Tibial artery (tissue), 4 donors: ENCODE data around the gene CARD9.

Experiments
- DNase-seq, 2 donors: peaks; one replicate each; pipeline ENCODE4 v3.0.0-alpha.2; 2019
- H3K27ac ChIP-seq, 2 donors: fragments of 200-600 bp; sonication (generic) in 1 of 2; 1 replicate in 1 of 2; 2 replicates in 1 of 2; pipeline ENCODE4 v1.5.1; 2018 to 2019; ENCODE audit warnings: mild to moderate bottlenecking in 1 of 2
- H3K27me3 ChIP-seq, 2 donors: fragments of 200-600 bp; sonication (generic) in 1 of 2; one replicate each; pipeline versions ENCODE4 v1.5.1 to v1.6.0; 2016 to 2019
- H3K36me3 ChIP-seq, 3 donors: fragments of 200-600 bp; sonication (generic) in 2 of 3; one replicate each; pipeline ENCODE4 v1.5.1; 2016 to 2019; ENCODE audit warnings: mild to moderate bottlenecking in 2 of 3
- H3K4me1 ChIP-seq, 4 donors: fragments of 200-600 bp; sonication (generic) in 2 of 4; 1 replicate in 3 of 4; 2 replicates in 1 of 4; pipeline ENCODE4 v1.5.1; 2016 to 2019
- H3K4me3 ChIP-seq, 2 donors: fragments of 200-600 bp; sonication (generic) in 1 of 2; 1 replicate in 1 of 2; 2 replicates in 1 of 2; pipeline ENCODE4 v1.5.1; 2018 to 2019; ENCODE audit warnings: mild to moderate bottlenecking in 2 of 2
- H3K9me3 ChIP-seq, 3 donors: fragments of 200-600 bp; sonication (generic) in 1 of 3; one replicate each; pipeline ENCODE4 v1.5.1; 2016 to 2019
- intact Hi-C: fragments of 100-400 bp; cut with DNase I; formaldehyde crosslinking; loops from one replicate; pipeline ENCODE4 v1.15.0; 2023; ENCODE audit warnings: low total_unique reads
- TF ChIP-seq, protein P1 (sequence below), 2 experiments: fragments of 200-600 bp in 1 of 2; fragments of 450-650 bp in 1 of 2; IDR thresholded peaks; one replicate each; pipeline ENCODE4 v1.5.1; 2017 to 2019; ENCODE audit warnings: antibody characterized with exemption in 2 of 2, mild to moderate bottlenecking in 1 of 2, moderate library complexity in 1 of 2

The CARD9 gene

DNA sequence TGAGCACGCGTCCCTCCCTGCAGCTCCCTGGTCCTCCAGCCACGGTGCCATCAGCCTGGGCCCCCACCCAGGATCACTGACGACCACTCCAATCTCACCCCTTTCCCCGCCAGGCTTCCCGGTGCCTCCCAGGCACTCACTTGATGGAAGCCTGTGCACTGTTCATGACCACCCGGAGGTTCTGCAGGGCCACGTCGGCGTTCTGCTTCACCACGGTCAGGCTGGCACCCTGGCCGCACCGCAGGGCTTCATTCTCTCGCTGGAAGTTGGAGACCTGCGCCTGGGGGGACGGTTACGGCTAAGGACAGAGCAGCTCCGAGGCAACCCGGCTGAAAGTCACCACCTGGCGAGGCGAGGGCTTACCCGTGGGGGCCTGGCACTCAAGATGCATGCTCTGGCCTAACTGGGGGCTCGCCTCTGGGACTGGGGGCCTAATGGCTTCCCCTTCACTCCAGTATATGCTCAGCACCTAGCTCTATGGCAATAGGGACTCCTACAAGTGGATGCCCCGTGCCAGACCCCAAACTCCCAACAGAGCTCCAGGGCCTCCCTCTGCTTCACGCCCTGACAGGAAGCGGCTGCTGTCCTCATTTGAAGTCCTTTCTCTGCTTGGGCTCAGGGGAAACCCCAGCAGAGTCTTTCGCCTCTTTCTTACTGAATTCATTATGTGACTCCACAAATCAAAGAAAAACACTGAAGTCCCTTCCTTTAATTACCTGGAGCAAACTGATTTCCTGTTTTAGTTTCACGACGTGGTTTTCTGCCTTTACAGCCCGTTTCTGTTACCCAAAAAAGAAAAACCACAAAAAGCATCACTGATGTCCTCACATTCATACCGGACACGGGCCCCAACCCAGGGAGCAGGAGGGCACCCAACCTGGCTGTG is 30.7 kb upstream of the CARD9 start:
- peaks cover 19 to 60% (median 44%) of the 10 kb centered on the region in 3 donors for H3K36me3 ChIP-seq
- intact Hi-C loops = no loop called here
- H3K27me3 ChIP-seq = no peaks in the 10 kb centered on the region
- H3K4me3 ChIP-seq = no peak overlapping the region
- TF ChIP-seq, protein P1, sequence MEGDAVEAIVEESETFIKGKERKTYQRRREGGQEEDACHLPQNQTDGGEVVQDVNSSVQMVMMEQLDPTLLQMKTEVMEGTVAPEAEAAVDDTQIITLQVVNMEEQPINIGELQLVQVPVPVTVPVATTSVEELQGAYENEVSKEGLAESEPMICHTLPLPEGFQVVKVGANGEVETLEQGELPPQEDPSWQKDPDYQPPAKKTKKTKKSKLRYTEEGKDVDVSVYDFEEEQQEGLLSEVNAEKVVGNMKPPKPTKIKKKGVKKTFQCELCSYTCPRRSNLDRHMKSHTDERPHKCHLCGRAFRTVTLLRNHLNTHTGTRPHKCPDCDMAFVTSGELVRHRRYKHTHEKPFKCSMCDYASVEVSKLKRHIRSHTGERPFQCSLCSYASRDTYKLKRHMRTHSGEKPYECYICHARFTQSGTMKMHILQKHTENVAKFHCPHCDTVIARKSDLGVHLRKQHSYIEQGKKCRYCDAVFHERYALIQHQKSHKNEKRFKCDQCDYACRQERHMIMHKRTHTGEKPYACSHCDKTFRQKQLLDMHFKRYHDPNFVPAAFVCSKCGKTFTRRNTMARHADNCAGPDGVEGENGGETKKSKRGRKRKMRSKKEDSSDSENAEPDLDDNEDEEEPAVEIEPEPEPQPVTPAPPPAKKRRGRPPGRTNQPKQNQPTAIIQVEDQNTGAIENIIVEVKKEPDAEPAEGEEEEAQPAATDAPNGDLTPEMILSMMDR (IDR thresholded peaks at IDR 0.05) = no peak
- H3K9me3 ChIP-seq = no peaks in the 10 kb centered on the region
- H3K4me1 ChIP-seq = peaks cover 0 to 15% (median 13%) of the 10 kb centered on the region in 4 donors
- no peak for DNase-seq
- H3K27ac ChIP-seq = no peak overlapping the region

DNA sequence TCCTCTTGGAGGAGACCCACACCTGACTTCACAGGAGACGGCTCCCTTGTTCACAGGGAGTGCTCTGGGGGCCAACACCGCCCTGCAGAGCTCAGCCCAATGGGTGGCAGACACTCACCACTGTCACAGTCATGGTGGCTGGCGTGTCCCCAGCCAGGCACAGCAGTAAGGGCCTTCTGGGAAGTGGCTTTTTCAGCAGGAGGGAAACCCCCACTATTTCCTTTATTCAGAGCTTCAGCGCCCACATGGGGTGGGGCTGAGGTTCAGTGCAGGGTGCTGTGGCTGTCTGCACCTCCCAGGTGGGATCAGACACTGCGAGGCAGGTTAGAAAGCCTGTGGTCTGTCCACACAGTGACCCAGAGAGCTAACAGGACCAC is 30.1 kb upstream of the CARD9 start:
- no peak for DNase-seq
- no peaks in the 10 kb centered on the region for H3K9me3 ChIP-seq
- no peak overlapping the region for H3K4me3 ChIP-seq
- H3K36me3 ChIP-seq = peaks cover 19 to 60% (median 44%) of the 10 kb centered on the region in 3 donors
- no peak overlapping the region for H3K27ac ChIP-seq
- TF ChIP-seq, protein P1 (IDR thresholded peaks at IDR 0.05) = no peak
- H3K4me1 ChIP-seq = peaks cover 0 to 18% (median 17%) of the 10 kb centered on the region in 4 donors
- intact Hi-C loops = no loop called here
- no peaks in the 10 kb centered on the region for H3K27me3 ChIP-seq

DNA sequence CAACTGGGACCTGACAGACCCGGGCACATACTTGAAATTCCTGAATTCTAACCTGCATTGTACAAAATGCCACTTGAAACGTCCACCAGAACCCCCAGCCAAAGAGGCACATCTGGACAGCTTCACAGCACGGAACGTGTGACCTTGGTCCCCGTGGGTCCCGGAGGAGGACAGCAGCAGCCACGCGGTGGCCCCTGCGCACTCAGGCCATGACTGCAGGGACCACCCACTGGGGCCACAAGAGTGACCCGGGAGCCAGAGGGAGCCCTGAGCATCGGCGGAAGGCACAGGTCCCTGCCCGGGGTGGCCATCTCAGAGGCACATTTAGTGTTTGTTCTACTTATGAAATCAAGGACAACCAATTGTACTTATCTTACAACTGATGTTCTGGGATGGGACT is 28.6 kb upstream of the CARD9 start:
- intact Hi-C loops = no loop called here
- H3K27me3 ChIP-seq = no peaks in the 10 kb centered on the region
- TF ChIP-seq, protein P1 (IDR thresholded peaks at IDR 0.05) = no peak
- peaks cover 0 to 26% (median 20%) of the 10 kb centered on the region in 4 donors for H3K4me1 ChIP-seq
- H3K9me3 ChIP-seq = no peaks in the 10 kb centered on the region
- no peak overlapping the region for H3K4me3 ChIP-seq
- peaks cover 18 to 63% (median 39%) of the 10 kb centered on the region in 3 donors for H3K36me3 ChIP-seq
- no peak for DNase-seq
- no peak overlapping the region for H3K27ac ChIP-seq

DNA sequence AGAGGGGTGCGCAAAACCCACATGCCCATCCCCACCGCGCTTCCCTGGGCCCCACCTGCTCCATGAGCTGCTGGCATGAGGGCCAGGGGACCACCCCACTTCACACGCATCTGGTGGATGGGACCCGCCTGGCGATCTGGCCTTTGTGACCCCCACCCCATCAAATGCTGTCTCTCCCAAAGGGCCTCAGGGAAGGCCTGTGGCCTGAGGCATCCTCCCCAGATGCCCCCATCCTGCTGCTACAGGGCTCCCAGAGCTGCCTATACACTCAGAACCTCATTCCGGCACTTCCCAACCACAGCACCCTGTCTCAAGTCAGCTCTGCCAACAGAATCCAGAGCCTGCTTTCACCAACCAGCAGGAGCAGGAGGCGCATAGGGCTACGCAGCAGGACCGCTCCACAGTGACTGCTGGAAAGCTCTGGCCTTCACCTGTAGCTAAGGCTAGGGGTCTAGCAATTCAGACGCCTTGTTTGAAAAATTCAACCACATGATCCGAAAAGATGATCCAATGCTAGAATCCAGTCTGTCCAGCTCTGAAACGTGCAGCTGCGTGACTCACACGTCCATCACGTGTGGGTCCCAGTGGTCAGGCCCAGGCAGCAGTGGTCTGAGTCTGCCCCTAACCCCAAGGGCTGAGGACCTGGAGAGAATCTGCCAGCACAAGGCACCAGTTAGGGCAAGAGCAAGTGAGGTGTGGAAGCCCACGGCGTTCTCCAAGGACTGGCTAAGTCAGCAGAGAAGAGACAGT is 27.9 kb upstream of the CARD9 start:
- Histone ChIP-seq H3K27ac (no peak overlapping the region), H3K36me3 (peaks cover 20 to 63% (median 42%) of the 10 kb centered on the region in 3 donors), H3K27me3 (no peaks in the 10 kb centered on the region), H3K9me3 (no peaks in the 10 kb centered on the region), H3K4me1 (peaks cover 0 to 26% (median 20%) of the 10 kb centered on the region in 4 donors), H3K4me3 (no peak overlapping the region)
- TF ChIP-seq, protein P1 (IDR thresholded peaks at IDR 0.05) = no peak
- intact Hi-C loops = no loop called here
- DNase-seq = no peak

DNA sequence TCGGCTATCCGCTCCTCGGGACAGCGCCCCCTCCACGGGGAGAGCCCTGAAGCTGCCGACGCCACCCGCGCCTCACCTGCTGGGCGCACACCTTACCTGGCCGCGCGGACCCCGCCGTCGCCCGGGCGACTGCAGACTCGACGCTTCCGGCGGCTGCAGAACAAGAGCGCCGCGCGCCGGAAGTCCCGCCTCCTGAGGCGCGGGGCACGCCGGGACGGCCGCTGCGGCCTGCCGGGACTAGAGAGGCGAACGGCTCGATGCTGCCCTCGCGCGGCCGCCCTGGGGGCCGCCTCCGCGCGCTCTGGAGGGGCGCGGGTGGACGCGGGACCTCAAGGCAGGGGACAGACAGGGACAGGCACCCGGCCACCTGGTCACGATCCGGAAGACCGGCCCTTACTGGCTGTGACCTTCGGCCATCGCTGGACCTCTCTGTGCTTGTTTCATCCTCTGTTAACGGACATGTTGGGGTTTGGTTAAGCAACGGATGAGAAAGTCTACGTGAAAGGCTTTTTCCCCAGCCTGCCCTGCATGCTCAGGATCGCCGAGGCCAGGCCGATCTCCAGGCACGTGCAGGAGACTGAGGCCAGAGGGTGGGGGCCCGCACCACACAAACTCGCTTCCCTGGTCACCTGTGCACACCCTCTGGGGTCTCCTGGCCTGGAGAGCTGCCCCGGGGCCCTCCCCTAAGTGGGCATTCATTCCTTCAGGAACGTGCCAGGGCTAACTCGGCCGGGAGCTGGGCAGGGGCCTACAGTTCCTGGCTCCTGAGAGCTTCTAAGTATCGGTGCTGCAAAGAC is 26.8 kb upstream of the CARD9 start, which contains the start of gene SNAPC4:
Gene SNAPC4, minus strand, starts transcription at position 133 of the 797 bp plus-strand sequence. CDS start 1,742 bp downstream, outside the sequence.
- intact Hi-C loops = no loop called here
- H3K9me3 ChIP-seq = no peaks in the 10 kb centered on the region
- H3K36me3 ChIP-seq = peaks cover 23 to 63% (median 47%) of the 10 kb centered on the region in 3 donors
- peak; percentile 77 to 89 for DNase-seq
- peaks cover 0 to 26% (median 20%) of the 10 kb centered on the region in 4 donors for H3K4me1 ChIP-seq
- peak within 1 kb of the TSS; percentile 54 to 63 for H3K27ac ChIP-seq
- no peaks in the 10 kb centered on the region for H3K27me3 ChIP-seq
- peak within 1 kb of the TSS; percentile 77 to 92 for H3K4me3 ChIP-seq
- TF ChIP-seq, protein P1 (IDR thresholded peaks at IDR 0.05) = peak; percentile 94 to 98
